WERI-Rb-1 (cell line): Measurements from ENCODE around the gene CPEB3.

Experiments
- DNase-seq: peaks from one replicate; pipeline ENCODE4 v3.0.0-alpha.2; 2020
- H3K27ac ChIP-seq: fragments of 250-450 bp; sonication (Bioruptor Pico); 2 replicates; pipeline ENCODE4 v1.5.1; 2020; ENCODE audit warnings: mild to moderate bottlenecking, moderate library complexity
- H3K27me3 ChIP-seq: fragments of 250-450 bp; sonication (Bioruptor Pico); 2 replicates; pipeline ENCODE4 v1.5.1; 2021; ENCODE audit warnings: mild to moderate bottlenecking, low read depth, moderate library complexity; ENCODE audit not compliant: insufficient read depth, severe bottlenecking
- H3K36me3 ChIP-seq: fragments of 250-450 bp; sonication (Bioruptor Pico); 2 replicates; pipeline ENCODE4 v1.5.1; 2020; ENCODE audit warnings: mild to moderate bottlenecking, moderate library complexity
- H3K4me3 ChIP-seq: 2 replicates; pipeline ENCODE4 v1.5.1; 2011; ENCODE audit warnings: low read depth, mild to moderate bottlenecking, control low read depth, low read length
- H3K9me3 ChIP-seq: fragments of 250-450 bp; sonication (Bioruptor Pico); 2 replicates; pipeline ENCODE4 v1.5.1; 2021; ENCODE audit warnings: mild to moderate bottlenecking, moderate library complexity; ENCODE audit not compliant: severe bottlenecking
- TF ChIP-seq, protein P1 (sequence below): IDR thresholded peaks from 2 replicates; pipeline ENCODE4 v1.5.1; 2011; ENCODE audit warnings: low read depth, mild to moderate bottlenecking, control low read depth, inconsistent platforms, low read length

The CPEB3 gene

DNA sequence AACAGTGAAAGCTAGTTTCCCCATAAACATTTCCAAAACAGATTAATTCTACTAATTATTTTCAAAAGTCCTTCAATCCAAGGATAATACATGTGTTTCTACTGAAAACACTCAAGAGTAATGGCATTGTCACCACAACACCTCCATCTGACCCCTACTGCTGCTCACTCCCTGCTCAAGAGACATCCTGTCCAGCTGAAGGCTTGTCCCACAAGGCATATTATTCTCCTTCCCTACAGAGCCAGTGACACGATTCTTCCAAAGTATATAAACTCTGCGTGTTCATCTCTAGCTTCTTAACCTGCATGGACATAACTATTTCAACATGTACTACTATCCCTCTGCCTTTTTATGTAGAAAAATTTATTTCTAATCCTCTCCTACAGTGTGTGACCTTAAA, 182.1 kb downstream of the CPEB3 start:
- Histone ChIP-seq H3K9me3 (no peaks in the 10 kb centered on the region), H3K36me3 (no peaks in the 10 kb centered on the region), H3K27ac (no peak overlapping the region), H3K27me3 (no peaks in the 10 kb centered on the region), H3K4me3 (no peak overlapping the region)
- DNase-seq = no peak
- TF ChIP-seq, protein P1, sequence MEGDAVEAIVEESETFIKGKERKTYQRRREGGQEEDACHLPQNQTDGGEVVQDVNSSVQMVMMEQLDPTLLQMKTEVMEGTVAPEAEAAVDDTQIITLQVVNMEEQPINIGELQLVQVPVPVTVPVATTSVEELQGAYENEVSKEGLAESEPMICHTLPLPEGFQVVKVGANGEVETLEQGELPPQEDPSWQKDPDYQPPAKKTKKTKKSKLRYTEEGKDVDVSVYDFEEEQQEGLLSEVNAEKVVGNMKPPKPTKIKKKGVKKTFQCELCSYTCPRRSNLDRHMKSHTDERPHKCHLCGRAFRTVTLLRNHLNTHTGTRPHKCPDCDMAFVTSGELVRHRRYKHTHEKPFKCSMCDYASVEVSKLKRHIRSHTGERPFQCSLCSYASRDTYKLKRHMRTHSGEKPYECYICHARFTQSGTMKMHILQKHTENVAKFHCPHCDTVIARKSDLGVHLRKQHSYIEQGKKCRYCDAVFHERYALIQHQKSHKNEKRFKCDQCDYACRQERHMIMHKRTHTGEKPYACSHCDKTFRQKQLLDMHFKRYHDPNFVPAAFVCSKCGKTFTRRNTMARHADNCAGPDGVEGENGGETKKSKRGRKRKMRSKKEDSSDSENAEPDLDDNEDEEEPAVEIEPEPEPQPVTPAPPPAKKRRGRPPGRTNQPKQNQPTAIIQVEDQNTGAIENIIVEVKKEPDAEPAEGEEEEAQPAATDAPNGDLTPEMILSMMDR = no peak

DNA sequence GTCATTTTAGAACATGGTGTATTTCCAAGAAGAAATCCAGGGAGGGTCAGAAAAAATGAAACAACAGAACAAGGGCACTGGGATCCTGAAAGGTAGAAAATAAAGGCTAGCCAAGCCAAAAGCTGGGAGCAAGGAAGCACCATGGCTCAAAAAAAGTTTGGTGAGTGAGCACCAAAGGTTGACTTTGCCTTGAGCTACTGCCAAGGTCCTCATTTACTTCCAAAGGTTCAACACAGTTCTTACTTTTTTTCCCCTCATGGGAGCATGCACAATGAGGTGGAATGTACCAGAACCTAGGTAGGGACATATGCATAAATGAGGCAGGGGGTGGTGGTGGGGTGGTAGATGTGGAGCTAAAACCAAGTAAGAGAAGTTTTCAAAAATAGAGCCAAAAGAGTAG, 182.8 kb downstream of the CPEB3 start:
- H3K27me3 ChIP-seq = no peaks in the 10 kb centered on the region
- no peak overlapping the region for H3K27ac ChIP-seq
- no peaks in the 10 kb centered on the region for H3K36me3 ChIP-seq
- TF ChIP-seq, protein P1 = no peak
- no peak overlapping the region for H3K4me3 ChIP-seq
- no peak for DNase-seq
- H3K9me3 ChIP-seq = no peaks in the 10 kb centered on the region

DNA sequence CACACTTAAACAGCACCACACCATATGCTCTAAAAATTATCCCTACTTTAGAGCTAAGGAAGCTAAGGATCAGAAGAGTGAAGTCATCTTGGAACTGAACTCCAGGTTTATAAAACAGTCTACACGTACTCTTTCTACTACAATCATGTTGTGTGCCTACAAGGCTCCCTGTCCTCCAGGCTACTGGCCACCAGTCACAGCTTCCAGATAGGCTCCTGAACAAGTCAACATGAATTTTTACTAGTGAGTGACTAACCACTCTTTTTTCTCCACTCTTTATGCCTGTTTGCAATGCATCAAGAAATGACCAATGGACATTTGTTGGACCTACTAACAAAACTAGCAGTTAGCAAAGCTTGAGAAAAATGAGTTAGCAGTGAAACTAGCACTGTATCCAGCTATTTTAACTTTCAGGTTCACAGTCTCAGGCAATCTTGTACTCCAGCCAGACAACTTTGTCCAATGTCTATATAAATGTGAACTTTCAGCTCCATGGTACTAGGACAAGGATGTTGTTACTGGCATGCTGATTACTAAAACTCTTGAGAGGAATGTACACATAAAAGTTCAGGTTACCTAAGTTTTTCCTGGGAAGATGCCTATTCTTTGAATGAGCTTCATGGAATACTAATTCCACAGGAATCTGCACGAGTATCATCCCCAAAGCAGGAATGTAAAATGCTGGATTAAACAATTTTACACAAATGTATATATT, 187.3 kb downstream of the CPEB3 start:
- H3K4me3 ChIP-seq = no peak overlapping the region
- H3K9me3 ChIP-seq = no peaks in the 10 kb centered on the region
- no peaks in the 10 kb centered on the region for H3K27me3 ChIP-seq
- no peak for DNase-seq
- H3K27ac ChIP-seq = no peak overlapping the region
- no peaks in the 10 kb centered on the region for H3K36me3 ChIP-seq
- TF ChIP-seq, protein P1 = no peak

DNA sequence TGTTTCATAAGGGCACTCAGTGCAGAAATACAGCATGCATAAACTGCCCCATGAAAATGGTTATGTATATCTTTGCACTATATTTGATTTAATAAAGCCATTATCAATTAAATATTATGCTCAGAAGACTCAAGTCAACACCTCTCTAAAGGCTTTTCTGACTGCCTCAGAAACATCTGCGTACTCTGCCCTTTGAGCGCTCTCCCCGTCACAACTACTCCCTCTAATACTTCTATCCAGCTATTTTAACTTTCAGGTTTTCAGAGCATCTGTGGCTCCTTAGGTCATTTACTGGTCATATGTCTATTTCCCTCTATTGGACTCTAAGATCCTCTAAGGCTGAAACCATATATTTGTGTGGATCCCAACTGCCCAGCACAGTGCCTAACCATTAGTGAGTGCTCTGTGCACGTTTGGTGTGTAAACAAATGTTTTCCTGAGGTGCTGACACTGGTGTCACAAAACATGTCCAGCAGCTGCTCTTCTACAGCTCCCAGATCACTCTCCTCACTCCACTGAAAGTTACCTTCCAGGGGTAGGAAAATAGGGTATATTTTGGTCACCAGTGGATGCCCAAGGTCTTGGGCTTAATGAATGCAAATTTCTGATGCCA, 188.2 kb downstream of the CPEB3 start:
- no peaks in the 10 kb centered on the region for H3K36me3 ChIP-seq
- no peak overlapping the region for H3K27ac ChIP-seq
- H3K9me3 ChIP-seq = no peaks in the 10 kb centered on the region
- H3K4me3 ChIP-seq = no peak overlapping the region
- TF ChIP-seq, protein P1 = no peak
- no peak for DNase-seq
- no peaks in the 10 kb centered on the region for H3K27me3 ChIP-seq

DNA sequence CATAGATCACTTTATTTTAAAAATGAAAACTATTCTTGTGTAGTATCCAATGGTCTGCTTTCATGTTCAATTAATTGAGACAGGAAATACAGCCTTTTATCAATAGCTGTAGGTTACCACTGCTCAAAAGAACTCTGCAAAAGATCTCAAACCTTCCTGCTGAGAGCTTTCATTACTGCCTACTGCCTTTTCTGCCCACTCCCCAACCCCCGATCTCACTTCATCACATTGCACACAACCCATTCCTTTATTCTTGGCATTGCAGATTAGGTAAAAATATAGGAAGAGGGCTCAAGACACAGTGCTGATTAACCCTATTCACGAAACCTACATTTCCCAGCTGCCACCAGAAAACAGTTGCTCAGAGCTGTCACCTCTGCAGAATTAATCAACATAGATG, 195.9 kb downstream of the CPEB3 start:
- no peak overlapping the region for H3K4me3 ChIP-seq
- no peak overlapping the region for H3K27ac ChIP-seq
- no peaks in the 10 kb centered on the region for H3K9me3 ChIP-seq
- DNase-seq = no peak
- TF ChIP-seq, protein P1 = no peak
- no peaks in the 10 kb centered on the region for H3K27me3 ChIP-seq
- no peaks in the 10 kb centered on the region for H3K36me3 ChIP-seq
